ENCODE data around the gene PHYKPL.

Gene PHYKPL

DNA sequence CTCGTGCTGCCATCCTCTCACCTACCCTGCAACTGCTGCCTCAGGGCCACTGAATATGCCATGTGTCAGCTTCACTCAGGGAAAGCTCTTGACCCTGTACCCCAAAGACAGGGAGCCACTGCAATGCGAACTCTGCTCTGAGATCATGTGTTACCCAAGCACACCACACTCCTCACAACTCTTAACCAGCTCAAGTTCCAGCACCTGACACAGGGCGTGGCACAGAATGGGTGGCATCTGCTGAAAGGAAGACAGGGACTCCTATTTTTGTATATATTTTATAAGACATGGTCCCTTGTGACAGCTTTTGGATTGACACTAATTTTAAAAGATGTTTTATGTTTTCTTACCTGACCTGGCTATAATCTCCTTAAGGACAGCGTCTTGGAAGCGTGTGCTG, 10.7 kb downstream of the PHYKPL start:
- no peak for FAIRE-seq

DNA sequence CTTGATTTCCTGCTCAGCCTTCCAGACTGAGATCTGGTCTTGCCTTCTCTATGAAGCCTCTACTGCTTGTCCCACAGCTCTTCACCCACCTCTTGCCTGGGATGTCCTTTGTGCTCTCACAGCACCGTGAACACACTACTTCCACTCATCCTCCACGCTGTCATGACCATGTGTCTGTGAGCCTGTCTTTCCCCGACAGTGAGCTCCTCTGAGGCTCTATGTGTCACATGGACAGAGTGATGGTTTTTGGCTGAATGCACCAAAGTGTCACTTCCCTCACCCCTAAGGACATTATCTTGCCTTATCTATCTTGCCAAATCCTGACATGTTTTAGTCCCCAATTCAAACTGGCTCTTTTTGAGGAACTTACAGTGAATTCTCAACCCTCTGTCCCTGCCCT, 11.3 kb downstream of the PHYKPL start:
- no peak for FAIRE-seq

DNA sequence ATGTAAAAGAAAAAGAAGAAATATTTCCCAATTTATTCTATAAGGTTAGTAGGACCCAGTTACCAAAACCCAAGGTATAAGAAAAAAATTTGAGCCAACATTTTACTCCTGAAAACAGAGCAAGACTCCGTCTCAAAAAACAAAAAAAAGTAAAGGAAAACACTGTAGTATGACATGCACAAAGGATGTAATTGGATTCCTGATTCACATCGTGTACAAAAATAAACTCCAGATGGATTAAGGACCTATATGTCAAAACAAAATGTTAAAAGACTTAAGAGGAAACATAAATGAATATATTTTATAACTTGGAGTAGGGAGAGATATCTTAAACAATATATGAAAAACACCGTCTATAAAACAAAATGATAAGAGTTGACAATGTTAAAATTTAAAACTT, 13.8 kb downstream of the PHYKPL start:
- no peak for FAIRE-seq

DNA sequence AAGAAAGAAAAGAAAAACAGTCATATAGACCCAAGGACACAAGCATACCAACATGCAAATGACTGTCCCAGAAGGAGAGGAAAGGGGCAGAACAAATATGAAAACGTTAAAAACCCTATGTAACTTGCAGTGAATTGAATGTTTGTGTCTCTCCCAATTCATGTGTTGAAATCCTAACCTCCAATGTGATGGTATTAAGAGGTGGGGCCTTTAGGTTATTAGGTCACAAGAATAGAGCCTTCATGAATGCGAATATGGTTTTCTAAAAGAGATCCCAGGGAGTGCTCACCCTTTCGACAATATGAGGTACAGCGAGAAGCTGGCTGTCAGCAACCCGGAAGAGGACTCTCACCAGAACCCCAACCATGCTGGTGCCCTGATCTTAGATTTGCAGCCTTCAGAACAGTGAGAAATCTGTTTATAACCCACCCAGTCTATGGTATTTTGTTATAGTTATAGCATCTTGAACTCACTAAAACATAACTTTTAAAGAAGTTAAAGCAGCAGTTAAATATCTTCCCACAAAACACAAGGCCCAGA, 14.3 kb downstream of the PHYKPL start:
- FAIRE-seq = no peak

DNA sequence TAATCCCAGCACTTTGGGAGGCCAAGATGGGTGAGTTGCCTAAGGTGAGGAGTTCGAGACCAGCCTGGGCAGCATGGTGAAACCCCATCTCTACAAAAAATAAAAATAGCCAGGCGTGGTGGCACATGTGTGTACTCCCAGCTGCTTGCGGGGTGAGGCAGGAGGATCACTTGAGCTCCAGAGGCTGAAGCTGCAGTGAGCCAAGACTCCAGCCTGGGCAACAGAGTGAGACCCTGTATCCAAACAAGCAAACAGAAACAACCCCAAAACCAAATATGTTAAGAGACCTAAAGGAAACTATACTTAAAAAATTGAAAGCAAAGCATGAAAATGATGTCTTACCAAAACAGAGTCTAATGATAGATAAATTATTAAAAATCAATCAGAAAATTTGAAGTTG, 15.8 kb downstream of the PHYKPL start:
- no peak for FAIRE-seq

DNA sequence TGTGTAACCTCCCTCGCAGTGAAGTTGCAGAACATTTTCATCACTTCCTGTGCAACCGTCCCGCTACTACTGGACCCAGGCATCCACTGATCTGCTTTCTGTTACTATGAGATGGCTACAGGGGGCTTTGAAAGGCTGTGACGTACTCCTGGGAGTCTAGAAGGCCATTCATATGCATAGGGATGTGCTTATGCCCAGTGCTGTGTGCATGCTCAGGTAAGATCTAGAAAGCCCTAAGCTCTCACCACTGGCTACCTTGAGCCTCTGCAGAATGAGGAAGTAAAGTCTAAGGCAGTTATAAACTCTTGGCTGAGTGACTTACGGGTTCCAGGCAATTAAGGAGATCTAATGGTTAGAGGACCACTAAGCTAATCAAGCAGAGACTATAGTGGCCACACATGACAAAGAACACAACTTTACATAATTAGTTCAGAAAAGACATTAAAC, 16.5 kb downstream of the PHYKPL start:
- no peak for FAIRE-seq

DNA sequence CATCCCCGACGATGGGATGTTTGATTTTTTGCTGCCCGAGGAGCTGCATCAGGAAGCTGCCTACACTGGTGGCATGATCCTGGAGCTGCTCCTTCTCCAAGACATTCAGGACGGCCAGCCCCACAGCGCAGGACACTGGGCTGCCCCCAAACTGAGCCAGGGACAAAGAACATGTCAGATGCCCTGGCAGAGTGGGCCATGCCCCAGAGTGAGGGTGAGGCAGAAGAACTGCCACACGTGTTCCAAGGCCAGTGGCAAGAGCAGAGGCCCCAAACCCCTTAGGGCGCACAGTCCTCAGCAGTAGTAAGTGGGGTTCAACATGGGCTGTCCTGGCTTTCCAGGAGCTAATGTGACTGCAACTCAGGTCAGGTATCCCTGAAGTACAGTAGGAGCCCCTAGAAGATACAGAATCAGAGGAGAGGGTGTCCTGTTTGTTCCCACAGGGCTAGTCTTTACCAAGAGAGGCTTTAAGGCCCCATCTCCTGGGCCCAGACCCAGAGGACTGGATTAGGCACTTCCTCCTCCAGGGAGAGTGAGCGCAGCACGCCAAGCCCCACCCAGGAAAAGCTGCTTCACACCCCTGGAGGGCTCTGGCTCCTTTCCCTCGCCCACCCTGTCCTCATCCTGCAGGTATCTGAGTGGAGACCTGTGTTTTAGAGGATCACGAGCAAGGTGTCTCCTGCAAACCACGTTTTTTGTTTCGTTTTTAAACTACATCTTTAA, 17.2 kb downstream of the PHYKPL start:
- FAIRE-seq = no peak

DNA sequence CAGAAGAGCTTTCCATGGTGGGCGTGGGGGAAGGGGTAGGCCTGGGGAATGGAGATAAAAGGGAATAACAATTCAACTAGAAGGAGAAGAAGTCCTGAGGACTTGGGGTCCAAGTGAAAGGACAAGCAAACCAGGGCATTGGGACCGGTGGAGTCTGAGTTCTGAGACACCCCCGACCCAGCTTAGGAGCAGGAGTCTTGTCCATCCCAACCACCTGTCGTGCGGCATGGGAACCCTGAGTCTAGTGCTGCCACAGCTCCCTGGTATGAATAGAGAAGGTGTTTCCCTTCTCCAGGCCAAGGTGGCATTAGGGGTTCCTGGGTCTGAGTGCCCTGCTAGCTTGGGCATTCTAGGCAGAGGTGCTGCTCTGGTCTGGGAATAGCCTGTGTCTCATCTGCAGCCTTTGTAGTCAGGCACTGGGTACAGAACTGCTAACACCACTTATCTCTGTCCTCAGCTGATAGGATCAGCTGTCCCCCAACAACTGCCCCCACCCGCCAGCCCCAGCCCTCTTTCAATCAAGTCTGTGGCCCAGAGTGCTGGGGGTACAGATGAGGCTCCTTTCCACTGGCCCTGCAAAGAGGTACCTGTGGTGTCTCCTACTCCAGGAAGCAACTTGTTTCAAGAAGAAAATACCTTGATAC, 18.3 kb downstream of the PHYKPL start:
- no peak for FAIRE-seq

DNA sequence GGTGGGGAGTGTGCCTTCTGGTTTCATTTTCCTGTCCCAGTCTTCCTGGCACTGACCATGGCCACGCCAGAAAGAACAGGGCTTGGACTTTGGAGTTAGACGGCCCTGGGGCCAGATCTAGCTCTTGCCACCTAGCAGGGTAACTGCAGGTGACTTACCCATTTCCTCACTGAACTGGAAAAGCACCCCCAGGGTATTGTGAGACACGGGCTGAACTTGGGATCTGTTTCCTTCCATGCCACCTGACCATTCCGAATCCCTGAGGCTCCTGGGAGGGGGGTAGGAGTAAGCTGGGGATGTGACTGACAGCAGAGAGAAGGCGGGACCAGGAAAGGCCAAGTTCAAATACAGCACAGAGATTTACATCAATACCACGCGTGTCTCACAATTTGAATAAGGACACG, 18.9 kb downstream of the PHYKPL start:
- no peak for FAIRE-seq

DNA sequence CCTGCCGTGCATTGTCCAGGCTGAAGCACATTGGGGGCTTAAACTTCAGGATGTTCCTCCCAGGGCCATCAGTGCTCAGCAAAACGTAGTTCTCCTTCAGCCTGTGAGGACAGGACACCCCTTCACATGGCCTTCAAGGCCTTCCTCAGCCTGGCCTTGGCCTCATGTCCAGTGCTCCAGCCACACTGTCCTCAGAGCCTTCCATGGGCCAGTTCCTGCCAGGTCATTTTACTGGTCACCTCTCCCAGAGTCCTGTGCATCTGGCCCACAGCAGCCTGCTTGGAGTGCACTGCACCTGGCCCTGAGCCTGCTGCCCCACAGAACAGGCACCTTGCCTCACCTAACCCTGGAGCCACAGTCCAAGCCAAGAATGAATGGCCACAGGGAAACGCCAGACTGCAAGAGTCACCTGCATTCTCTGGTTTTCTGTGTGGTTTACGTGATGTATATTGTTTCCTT, 19.6 kb downstream of the PHYKPL start:
- FAIRE-seq = no peak

DNA sequence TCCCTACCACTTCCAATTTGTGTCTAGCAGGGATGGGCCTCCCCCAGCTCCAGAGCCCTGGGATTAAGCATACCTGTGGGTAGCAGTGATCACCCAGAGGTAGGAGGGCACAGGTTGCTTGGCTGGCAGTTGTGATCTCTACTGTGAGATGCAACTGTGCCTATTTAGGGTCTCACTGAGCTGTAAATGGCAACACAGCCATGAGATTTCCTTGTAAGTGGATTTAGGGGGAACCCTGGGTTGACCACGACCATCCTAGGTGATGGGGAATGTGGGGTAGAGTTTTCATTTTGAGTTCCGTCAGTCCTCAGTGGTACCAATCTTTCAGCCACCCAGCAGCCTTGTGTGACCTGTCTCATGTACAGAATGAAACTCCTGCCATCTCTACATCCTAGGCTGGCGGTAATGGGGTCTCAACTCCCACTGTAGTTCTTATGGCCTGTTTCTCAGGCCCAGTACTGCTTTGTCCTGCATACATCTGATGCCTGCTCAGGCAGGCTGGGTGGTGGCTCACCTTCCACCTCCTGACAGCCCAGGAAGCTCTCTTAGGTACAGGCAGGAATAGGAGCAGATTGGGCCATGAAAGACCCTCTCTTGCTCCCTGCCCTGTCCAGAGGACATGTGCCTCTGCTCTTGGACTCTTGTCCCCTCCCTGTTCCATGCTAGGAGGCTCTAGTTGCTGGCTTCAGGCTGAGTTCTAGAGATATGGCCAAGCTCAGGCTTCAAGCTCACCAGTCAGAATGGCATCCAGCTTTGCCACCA, 20.2 kb downstream of the PHYKPL start:
- FAIRE-seq = no peak

DNA sequence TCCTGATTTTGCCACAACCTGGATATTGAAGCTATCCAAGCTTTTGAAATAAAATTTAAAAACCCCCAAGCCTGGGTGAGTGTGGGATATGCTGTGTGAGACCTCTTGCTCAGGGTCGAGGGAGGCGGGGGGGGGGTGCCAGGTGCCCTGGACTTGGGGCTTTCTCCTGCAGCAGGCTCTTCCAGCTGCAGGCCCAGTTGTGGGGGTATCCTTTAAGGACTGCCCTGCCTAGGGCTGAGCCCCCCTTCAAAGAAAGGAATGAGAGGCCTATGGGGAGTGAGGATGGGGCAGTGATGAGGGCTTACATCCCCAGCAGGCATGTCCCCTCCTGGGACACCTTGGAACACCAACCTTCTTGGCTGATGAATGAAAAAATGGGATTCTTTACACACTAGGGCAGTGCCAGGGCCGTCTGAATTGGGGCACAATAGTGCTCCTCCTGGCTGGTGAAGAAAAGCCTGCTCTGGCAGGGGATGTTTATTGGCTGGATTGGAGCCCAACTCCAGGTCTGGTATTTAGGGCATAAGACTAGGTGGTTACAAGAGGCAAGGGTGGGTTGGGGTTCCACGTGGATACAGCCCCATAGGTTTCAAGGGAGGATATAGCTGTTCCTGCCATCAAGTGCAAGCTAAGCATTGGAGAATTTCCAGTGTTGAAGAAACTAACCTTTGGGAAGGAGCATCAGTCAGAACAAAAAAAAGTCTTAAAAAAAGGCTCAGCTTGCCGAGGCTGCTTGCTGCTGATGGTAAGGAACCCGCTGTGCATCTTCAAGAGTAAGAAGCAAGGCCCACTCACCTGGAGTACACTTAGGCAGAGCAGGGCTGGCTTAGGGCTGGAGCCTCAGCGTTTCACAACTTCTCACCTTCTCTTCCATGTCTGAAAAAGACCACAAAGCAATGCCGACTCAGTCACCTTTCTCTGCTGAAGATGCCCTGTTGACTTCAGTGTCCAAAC, 21.2 kb downstream of the PHYKPL start:
- no peak for FAIRE-seq

DNA sequence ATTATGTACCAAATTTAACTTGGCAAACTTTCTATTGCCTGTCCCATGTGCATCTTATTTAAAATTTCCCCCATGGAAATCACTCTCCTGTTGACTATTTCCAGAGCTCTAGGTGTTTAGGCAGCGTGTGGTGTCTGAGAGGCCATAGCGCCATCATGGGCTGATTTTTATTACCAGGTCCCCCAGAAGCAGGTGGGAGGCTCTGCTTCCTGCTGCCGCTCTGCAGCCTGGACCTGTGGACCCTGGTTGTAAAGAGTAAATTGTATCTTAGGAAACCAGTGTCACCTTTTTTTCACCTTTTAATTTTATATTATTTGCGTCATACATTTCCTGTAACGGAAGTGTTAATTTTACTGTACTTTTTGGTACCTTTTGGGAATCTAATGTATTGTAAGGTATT, 21.9 kb downstream of the PHYKPL start:
- no peak for FAIRE-seq

DNA sequence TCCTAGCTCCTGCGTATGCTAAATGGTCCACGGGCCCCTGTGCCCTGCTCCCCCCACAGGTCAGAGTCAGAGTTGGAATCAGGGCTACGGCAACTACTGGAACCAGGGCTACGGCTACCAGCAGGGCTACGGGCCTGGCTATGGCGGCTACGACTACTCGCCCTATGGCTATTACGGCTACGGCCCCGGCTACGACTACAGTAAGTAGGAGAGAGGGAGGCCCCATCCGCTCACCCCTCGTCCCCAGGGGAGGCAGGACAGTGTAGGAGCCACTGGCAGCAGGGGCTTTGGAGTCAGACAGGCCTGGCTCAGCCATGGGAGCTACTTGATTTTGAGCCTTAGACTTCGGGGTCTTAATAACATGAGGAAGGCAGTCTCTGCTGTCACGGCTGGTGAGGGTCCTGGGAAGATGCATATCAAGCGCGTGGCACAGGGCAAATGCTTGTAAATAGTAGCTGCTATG, 22.5 kb downstream of the PHYKPL start:
- FAIRE-seq = no peak

DNA sequence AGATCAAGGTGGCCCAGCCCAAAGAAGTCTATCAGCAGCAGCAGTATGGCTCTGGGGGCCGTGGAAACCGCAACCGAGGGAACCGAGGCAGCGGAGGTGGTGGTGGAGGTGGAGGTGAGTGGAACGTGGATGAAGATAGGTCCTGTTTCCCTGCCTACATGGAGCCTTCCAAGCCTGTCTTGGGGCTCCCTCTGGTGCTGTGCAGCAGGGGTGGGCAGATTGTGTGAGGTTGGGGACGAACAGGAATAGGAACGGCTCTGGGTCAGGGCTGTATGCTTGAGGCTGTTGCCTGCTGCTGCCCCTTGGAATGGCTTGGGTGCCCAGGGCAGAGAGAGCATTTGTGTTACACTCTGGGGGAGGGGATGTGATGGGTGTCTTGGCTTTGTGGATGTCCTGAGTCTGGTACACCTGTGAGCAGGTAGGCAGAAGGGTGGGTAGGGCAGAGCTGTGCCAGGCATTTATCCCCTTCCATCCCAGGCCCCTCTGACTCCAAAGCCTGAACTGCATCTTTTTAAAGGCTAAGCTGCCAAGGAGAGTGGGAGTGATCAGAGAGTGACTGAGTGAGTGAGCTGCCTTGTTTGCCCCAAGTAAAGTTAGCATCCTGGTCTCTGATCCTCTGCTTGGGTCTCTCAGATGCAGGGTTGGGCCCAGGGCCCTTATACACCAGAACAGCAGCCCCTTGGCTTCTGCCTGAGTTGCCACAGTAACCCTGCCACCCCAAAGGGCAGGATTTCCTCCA, 23.1 kb downstream of the PHYKPL start:
- FAIRE-seq = no peak

DNA sequence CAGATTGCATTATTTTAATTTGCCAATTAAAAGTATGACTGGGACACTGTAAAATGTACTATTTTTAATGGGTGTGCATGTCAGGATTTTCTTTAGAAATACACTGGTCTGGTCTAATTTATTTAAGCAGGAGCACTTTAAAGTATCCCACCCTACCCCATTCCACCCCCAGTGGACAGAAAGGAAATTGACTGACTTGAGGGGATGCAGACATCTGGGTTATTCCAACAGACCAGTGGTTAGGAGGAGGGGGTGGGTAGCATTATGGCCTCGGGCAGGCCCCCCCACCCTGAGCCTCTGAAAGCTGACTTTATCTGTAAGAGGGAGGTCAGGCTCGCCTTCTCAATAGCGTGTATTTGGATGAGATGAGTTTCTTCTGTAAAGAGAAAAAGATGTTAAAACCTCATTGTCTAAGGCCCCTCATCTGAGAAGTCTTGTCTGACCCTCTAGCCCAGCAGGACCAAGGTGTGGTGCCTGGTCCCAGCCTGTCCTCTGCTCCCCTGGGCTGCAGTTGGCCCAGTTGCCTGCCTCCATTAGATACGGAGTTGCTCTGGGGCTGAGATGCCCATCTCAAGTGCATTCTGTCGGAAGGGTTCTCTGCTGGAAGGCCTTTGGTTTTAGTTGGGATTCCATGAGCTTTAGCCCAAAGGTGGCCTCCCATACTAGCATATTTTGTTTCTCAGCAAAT, 23.9 kb downstream of the PHYKPL start:
- FAIRE-seq = no peak

DNA sequence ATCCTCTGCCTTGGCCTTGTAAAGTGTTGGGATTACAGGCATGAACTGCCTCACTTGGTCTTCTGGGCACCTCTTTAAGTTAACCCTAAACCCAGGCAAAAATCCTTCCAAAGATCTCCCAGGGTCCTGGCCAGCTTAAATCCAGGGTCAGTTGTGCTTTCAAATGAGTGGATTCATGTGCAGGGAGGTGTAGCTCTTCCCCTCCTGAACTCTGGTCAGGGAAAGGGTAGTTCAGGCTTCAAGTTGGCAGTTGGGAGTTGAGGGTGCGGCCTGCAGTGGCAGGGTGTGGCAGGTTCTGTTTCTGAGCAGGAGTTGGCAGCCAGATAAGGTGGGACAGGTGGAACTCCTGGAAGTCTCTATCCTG, 24.7 kb downstream of the PHYKPL start:
- FAIRE-seq = no peak

DNA sequence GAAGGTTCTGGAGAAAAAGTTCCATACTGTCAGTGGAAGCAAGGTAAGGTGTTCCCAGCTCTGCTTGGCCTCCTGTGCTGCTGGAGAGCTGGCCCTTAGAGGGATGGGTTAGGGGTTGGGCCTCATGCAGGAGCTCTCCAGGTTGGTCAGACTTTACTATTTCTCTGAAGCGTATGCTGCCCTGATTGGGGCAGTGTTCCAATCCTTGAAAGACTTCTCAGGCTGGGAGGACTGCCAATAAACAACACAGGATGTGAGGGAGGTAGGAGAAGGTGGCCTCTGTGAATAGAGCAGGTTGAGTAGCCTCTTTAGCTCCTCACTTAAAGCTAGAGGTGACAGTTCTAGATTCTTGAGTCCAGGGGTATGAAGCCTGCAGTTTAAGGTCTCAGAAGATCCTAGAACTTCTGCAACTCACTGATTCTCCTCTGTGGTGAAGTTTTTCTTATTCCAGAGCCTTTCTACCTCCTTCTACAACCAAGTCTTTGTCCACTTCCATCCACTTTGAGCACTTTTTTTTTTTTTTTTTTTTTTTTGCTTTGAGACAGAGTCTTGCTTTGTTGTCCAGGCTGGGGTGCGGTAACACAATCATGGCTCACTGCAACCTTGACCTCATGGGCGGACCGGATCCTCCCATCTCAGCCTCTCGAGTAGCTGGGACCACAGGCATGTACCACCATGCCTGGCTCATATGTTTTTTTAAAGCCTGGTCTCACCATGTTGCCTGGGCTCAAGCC, 25.3 kb downstream of the PHYKPL start:
- no peak for FAIRE-seq

DNA sequence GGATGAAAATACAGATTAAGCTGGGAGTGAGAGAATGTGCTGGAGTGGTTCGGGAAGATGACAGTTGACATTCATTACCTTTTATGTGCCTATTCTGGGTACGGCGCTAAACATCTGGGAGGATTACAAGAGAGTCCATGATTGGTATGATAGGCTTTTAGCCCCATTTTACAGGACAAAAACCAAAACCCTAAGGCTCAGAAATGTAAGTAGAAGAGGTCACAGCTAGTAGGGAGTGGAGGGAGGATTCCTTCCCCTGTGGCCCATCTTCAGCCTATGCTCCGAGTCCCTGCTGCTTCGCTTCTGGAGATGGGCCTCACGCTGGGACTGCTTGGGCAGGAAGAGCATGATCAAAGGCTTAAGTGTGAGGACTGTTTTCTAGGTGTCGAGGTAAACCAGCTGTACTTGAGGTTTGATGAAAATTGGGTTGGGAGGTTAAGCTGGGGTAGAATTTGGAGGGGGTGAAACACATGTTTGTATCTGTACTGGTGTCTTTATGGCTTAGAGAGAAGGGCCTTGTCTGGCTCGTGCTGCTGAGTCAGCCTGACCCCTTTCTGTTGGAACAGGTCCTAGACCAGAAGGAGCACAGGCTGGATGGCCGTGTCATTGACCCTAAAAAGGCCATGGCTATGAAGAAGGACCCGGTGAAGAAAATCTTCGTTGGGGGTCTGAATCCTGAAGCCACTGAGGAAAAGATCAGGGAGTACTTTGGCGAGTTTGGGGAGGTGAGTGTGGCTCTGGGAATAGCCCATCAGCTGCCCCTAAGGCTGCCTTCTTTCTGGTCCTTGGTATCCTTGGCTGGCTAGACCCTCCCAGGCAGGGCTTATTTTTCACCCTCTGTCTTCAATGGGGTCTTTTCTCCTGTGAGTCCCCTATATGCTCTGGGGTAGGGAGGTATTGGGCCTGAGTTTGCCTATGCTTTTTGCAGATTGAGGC, 26.2 kb downstream of the PHYKPL start:
- FAIRE-seq = no peak
